NCI-H446 (cell line): ENCODE measurements around the gene HOXA13.
A peak's percentile ranks its signal among the peaks of the same experiment; 100 is the strongest.

Experiments used
- DNase-seq, 2 experiments: peaks; one replicate each; lab custom pipeline; 2025; lab: John Stamatoyannopoulos, UW

Gene HOXA13

DNA sequence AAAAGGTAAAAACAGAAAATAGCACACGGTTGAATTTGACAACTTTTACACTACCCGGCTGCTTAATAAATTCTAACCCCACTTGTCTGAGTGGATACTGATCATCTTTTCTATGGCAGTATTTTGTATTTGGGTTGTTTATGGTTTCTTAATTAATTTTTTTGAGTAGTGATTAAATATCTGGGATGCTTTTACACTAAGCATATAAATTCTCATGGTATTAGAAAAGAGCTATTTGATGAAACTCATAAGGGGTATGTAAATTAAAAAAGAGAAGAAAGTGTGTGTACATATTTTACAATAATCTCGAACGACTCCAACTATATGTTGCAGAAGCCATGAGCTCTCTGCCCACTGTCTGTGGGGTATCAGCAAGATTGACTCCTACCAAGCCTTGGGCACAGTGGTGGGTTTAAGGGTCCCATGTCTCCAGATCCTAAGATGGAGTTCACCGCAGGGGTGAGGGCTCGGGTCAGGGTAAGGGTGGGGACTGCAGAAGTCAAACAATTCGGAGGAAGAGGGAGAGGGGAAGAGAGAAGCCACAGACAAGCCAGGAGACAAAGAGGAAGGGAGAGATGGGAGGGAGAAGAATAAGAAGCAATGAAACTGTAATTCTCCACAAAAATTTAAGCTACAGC, 7.6 kb upstream of the HOXA13 start:
- no peak for DNase-seq

GRCh38 chr7:27205325-27206280, 5.7 kb upstream of the HOXA13 start:
- no peak for DNase-seq

- DNase-seq = no peak
Observed at GRCh38 chr7:27204851-27205322, 5.0 kb upstream of the HOXA13 start.

- DNase-seq = no peak
Observed at GRCh38 chr7:27203964-27204594, 4.2 kb upstream of the HOXA13 start.

GRCh38 chr7:27203365-27203953, 3.6 kb upstream of the HOXA13 start:
- DNase-seq = no peak

DNA sequence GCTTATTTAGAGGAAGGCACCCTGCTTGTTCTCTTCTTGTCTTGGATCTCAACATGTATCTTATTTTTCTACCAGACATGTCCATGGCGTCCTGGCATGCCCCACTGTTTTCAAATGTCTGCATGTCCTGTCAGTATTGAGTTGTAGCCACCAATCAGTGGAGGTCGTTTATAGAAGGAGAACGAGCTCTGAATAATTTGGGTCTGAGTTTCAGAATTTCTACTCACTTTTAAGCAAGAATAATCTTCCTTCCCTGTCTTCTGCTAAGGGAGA, 2.9 kb upstream of the HOXA13 start:
- DNase-seq = no peak

DNA sequence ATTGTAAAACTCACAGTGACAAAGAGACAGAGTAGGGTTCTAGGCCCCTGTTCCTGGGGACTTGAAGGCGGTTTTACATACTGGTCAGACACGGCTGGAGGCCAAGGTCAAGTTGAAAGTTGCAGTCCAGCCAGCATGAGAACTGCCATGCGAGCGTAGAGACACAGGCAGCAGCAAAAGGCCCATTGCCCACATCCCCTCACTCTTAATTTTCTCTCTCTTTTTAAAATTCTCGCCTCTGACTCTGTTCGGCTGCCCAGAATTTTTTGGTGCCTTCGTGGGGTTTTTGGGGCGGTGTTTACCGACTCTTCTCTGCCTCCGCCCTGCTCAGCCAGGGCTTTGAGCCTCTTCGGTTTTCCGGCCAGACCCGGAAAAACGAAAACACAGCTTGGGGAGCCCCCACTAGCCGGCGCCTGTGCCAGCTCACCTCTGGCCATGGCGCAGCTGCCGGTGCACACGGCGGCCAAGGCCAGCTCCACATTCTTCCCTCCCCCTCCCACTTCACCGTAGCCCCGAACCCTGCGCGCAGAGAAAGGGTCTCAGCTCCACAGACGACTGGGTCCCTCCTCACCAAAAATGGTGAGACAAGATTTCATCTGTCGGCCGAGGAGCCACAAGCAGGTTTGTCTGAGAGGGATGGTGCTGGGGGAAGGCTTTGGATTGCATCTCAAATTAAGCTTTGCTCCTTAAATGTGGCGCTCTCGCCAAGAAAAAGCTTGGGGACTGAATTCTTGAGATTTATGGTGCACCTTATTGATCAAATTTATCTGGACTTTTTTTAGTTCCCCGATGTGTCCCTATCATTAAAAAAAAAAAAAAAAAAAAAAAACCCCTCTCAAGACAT, 2.3 kb upstream of the HOXA13 start:
- DNase-seq = no peak

DNA sequence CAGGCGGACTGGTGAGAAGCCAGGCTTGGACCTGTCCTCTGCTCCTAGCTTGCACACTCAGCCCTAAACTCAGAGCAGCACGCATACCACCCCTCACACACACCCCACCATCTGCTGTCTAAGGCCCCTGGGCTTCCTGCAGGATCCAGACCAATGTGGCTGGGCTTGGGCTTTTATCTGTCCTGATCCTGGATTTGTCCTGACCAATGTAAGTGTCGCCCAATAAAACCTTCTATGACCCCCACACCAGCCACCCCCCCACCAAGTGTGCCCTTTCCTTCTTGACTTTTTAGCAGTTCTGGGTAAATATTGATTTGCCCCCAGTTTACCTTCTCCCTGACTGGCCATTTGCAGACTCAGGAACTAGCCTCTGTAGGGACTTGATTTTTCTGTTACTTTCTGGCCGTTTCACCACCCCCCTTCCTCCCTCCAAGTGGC, 1.7 kb upstream of the HOXA13 start:
- no peak for DNase-seq

DNA sequence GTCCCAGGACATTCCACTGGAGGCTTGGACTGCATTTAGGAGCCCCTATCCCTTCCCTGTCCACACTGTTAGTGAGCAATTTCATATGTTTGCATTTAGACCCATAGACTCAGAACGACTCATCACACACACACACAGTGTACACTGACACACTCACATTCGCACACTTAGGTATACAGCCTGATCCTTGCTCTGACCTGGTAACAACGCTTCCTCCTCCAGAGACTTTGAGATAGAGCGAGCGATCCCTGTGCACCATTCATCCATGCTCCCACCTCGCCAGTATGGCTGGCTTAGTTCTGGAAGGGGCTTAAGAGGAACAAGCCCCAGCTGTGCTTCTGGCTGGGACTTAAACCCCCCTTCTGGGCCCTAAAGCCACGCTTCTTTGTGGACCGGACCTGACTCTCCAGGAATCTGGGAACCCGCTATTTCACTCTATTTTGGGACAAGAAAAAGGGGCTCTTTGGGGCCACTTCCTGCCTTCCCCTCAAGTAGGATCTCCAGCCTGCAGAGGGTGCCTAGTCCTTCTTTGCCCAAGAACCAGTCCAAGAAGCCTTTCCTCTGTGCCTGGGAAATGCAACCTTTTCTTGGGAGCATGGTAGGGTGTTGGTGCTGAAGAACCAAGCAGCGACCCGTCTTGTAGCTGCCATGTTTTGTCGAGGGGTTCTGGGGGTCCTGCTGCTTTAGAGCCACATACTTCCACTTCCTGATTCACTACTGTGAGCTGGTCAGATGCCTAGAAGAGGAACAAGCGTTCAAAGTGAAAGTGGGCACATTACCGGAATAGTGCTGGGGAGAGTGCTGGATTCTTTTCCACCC, 1.1 kb upstream of the HOXA13 start:
- no peak for DNase-seq

- no peak for DNase-seq
Observed at GRCh38 chr7:27198871-27199801, 755 bp downstream of the HOXA13 start.

- DNase-seq = no peak
Observed at GRCh38 chr7:27198138-27198841, 1.6 kb downstream of the HOXA13 start.

DNA sequence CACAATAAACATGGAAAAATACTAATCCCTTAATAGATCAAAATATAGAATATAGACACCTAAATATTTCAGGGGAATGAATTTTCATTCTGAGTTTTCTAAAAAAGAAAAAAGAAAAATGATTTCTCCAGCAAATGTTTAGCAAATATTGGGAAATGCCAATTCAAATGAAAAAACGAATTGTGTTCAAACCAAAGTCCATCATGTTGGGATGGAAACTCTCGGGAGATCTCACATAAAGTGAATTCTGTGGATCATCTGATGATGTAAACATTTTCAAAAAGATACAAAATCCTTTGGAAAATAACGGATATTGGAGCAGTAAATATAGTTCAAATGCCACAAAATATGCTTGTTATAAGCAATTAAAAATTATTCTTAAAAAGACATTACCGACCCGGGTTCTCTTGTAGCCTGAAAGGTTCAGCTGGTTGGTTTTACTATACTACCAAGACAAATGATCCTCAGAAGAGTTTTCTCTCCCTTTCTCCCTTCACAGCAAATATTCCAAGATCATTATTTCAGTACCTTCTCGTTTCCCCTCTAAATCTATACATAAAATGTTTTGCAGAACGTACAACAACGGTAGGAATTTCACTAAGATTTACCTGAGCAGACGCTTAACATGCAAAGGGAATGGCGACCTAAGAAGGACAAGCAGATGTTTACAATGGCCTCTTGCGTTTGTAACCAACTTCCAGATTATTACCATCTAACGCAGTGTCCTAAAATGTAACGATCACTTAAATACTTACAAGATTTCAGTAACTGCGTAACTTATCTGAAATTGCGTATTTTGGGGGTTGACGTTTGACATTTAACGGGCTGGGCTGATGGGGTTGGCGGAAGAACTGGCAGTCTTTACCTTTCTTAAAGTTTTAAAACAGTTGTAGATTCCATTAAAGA, 2.5 kb downstream of the HOXA13 start:
- no peak for DNase-seq

- DNase-seq = peak; percentile 44 to 79
Observed at GRCh38 chr7:27196287-27196767, 3.6 kb downstream of the HOXA13 start.

GRCh38 chr7:27194686-27195379, 5.1 kb downstream of the HOXA13 start:
- no peak for DNase-seq

GRCh38 chr7:27194002-27194352, 5.9 kb downstream of the HOXA13 start:
- no peak for DNase-seq

DNA sequence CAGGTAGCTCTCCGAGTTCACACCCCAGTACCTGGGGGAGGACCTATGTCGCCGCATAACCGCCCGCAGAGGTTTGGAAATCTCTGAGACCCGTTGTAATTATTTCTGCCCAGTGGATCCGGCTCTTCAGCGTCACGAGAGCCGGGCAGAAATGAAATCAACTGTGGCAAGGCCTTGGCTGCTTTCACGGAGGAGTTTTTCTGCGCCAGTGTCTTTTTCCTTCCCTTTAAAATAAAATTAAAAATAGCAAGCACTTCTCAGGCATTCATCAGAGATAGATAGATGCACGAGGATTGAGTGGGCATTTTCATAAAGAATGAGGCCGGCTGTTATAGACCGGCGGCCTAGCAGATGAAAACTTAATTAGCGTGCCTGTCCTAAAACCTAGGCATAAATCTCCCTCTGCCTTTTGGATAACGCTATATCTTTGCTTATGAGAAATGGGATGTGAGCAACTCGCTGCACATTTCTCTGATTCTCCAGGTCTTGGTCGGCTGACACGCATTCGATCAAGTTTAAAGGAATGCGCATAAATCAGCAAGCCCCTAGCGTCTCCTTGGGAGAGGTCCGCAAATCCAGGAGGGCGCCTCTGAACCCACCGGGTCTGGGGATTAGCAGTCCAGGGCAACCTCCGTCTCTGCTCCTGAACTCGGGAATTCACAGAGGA, 6.4 kb downstream of the HOXA13 start:
- no peak for DNase-seq
